PC-3 (cell line): ENCODE data around the gene BARX1. TPM values are rescaled to one million over a fixed set of nuclear protein-coding genes. Genes with fewer than 3 reads are reported as not detected.

Experiments used
- ATAC-seq: fragments of 200-7000 bp; cut with Tn5 transposase; 2 replicates; pipeline ENCODE4 v1.9.1; 2020; ENCODE audit warnings: mild to moderate bottlenecking, moderate library complexity
- BruUV-seq: library from RNA; stranded (reverse); fragments of 400-500 nt; replicated peaks from 2 replicates; lab custom pipeline; 2021; lab: Mats Ljungman, UMichigan
- CTCF ChIA-PET: fragments of 300-600 bp; sonication (Branson Sonifier 250); formaldehyde crosslinking; loops from one replicate; lab custom pipeline; 2022; ENCODE audit warnings: antibody characterized with exemption; lab: Charles Lee
- POLR2A ChIA-PET: fragments of 300-600 bp; sonication (Branson Sonifier 250); formaldehyde crosslinking; loops from one replicate; lab custom pipeline; 2022; ENCODE audit warnings: antibody characterized with exemption; ENCODE audit not compliant: unreplicated experiment; lab: Charles Lee
- DNase-seq: peaks from one replicate; pipeline ENCODE4 v3.0.0-alpha.2; 2015
- H2AFZ ChIP-seq: fragments of 300-600 bp; sonication (generic); 2 replicates; pipeline ENCODE4 v1.6.0; 2016; ENCODE audit warnings: antibody characterized with exemption, low read length
- H3F3A ChIP-seq: fragments of 300-600 bp; sonication (generic); one replicate; pipeline ENCODE4 v1.6.0; 2017; ENCODE audit warnings: antibody characterized with exemption, low read length, control low read depth, mild to moderate bottlenecking; ENCODE audit not compliant: unreplicated experiment
- H3K27ac ChIP-seq: fragments of 300-600 bp; sonication (generic); 2 replicates; pipeline ENCODE4 v1.5.1; 2016; ENCODE audit warnings: mild to moderate bottlenecking, low read length
- H3K27me3 ChIP-seq: fragments of 300-600 bp; sonication (generic); 2 replicates; pipeline ENCODE4 v1.6.1; 2016; ENCODE audit warnings: low read length, mixed read lengths
- H3K36me3 ChIP-seq: fragments of 300-600 bp; sonication (generic); 2 replicates; pipeline ENCODE4 v1.6.1; 2016; ENCODE audit warnings: low read depth, mixed run types, low read length, mixed read lengths
- H3K4me1 ChIP-seq: fragments of 300-600 bp; sonication (generic); 2 replicates; pipeline ENCODE4 v1.5.1; 2016; ENCODE audit warnings: low read length; ENCODE audit not compliant: insufficient read depth
- H3K4me2 ChIP-seq: fragments of 300-600 bp; sonication (generic); 2 replicates; pipeline ENCODE4 v1.6.0; 2016; ENCODE audit warnings: low read length
- H3K4me3 ChIP-seq: fragments of 300-600 bp; sonication (generic); 2 replicates; pipeline ENCODE4 v1.5.1; 2016; ENCODE audit warnings: mild to moderate bottlenecking, low read length, mixed read lengths
- H3K79me2 ChIP-seq: fragments of 300-600 bp; sonication (generic); 2 replicates; pipeline ENCODE4 v1.6.1; 2017; ENCODE audit warnings: low read length, mixed read lengths
- H3K9ac ChIP-seq: fragments of 300-600 bp; sonication (generic); 2 replicates; pipeline ENCODE4 v1.6.0; 2016; ENCODE audit warnings: mild to moderate bottlenecking, low read length
- H3K9me2 ChIP-seq: fragments of 300-600 bp; sonication (generic); replicated peaks from 2 replicates; pipeline ENCODE4 v1.6.1; 2016; ENCODE audit warnings: mixed run types, low read length, mixed read lengths
- H3K9me3 ChIP-seq: fragments of 300-600 bp; sonication (generic); 2 replicates; pipeline ENCODE4 v1.6.1; 2016; ENCODE audit warnings: low read length, mixed read lengths
- H4K20me1 ChIP-seq: fragments of 300-600 bp; sonication (generic); 2 replicates; pipeline ENCODE4 v1.6.1; 2016; ENCODE audit warnings: low read length, mixed read lengths
- CTCF ChIP-seq: fragments of 300-600 bp; sonication (generic); conservative IDR thresholded peaks from 2 replicates; pipeline ENCODE4 v1.5.1; 2017; ENCODE audit warnings: antibody characterized with exemption, low read depth, mild to moderate bottlenecking, low read length
- EZH2 ChIP-seq: fragments of 300-600 bp; sonication (generic); IDR thresholded peaks from one replicate; pipeline ENCODE4 v1.6.1; 2017; ENCODE audit warnings: antibody characterized with exemption, mild to moderate bottlenecking, low read length; ENCODE audit not compliant: unreplicated experiment
- EZH2phosphoT487 ChIP-seq: fragments of 300-600 bp; sonication (generic); IDR thresholded peaks from 2 replicates; pipeline ENCODE4 v1.6.1; 2018; ENCODE audit warnings: mild to moderate bottlenecking, antibody characterized with exemption, low read length, borderline replicate concordance
- intact Hi-C: fragments of 100-400 bp; cut with micrococcal nuclease; formaldehyde crosslinking; loops from 2 replicates; pipeline ENCODE4 v1.9.0; 2023
- total RNA-seq: library from RNA; depleted of rRNA; stranded (reverse); fragments of >200 nt; gene quantifications from 2 replicates; pipeline ENCODE4 v1.2.3, GENCODE V29; 2014

BARX1 gene
- total RNA-seq, 1 experiment from 2014 or later, result not detected

DNA sequence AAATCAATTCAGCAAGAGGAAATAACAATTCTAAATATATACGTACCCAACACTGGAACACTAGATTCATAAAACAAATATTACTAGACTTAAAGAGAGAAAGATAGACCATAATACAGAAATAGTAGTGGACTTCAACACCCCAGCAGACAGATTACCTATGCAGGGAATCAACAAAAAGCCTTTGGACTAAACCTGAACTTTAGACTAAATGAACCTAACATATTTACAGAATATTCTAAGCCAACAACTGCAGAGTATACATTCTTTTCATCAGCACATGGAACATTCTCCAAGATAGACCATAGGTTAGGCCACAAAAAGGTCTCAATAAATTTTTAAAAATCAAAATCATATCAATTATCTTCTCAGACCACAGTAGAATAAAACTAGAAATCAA is 32.9 kb upstream of the BARX1 start:
- POLR2A ChIA-PET, result no interaction called here
- Histone ChIP-seq H4K20me1 (no peaks in the 10 kb centered on the region), H3K4me1 (no peaks in the 10 kb centered on the region), H2AFZ (no peak overlapping the region), H3K27me3 (no peaks in the 10 kb centered on the region), H3K4me2 (no peak overlapping the region), H3K9me2 (no peaks in the 10 kb centered on the region), H3K79me2 (no peaks in the 10 kb centered on the region), H3K9me3 (no peaks in the 10 kb centered on the region), H3K4me3 (no peak overlapping the region), H3F3A (no peaks in the 10 kb centered on the region), H3K27ac (no peak overlapping the region), H3K9ac (no peak overlapping the region), H3K36me3 (no peaks in the 10 kb centered on the region)
- ATAC-seq, result no peak
- BruUV-seq, result no TSS peak
- intact Hi-C loops, result no loop called here
- no peak for DNase-seq
- no peak for TF ChIP-seq EZH2
- TF ChIP-seq EZH2phosphoT487, result no peak
- TF ChIP-seq CTCF, result no peak
- CTCF ChIA-PET, result no interaction called here

DNA sequence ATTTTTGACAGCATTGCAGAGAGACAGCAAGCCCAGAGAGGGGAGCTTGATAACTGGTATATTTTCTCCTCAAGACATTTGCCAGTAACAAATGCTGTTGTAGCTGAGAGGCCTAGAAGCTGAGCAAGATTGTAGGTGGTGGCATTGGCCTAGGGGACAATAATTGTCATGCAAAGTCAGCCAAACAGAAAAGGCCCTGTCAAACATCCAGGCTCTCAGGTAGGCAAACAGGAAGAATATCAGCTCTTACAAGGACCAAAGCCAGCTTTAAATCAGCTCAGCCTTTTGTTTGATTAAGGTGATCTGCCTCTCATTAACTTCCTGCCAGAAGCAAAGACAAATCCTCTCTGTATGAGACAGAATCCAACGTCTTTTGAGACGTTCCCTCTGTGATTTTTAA is 29.7 kb upstream of the BARX1 start:
- H3K4me2 ChIP-seq, result no peak overlapping the region
- H3K9me3 ChIP-seq, result no peaks in the 10 kb centered on the region
- no peaks in the 10 kb centered on the region for H3K27me3 ChIP-seq
- DNase-seq (no peak), ATAC-seq (no peak)
- no peak overlapping the region for H3K27ac ChIP-seq
- intact Hi-C loops, result no loop called here
- no peaks in the 10 kb centered on the region for H4K20me1 ChIP-seq
- no peaks in the 10 kb centered on the region for H3F3A ChIP-seq
- H3K4me1 ChIP-seq, result no peaks in the 10 kb centered on the region
- ChIA-PET CTCF (interaction anchor here (0.6 kb wide), 1 partner anchor 8 kb away, joined by 4 read pairs; no protein-coding TSS in a partner anchor), POLR2A (no interaction called here)
- H3K36me3 ChIP-seq, result no peaks in the 10 kb centered on the region
- H3K9me2 ChIP-seq, result no peaks in the 10 kb centered on the region
- no peak for TF ChIP-seq CTCF
- BruUV-seq, result no TSS peak
- H3K4me3 ChIP-seq, result no peak overlapping the region
- H2AFZ ChIP-seq, result no peak overlapping the region
- no peak overlapping the region for H3K9ac ChIP-seq
- H3K79me2 ChIP-seq, result no peaks in the 10 kb centered on the region

DNA sequence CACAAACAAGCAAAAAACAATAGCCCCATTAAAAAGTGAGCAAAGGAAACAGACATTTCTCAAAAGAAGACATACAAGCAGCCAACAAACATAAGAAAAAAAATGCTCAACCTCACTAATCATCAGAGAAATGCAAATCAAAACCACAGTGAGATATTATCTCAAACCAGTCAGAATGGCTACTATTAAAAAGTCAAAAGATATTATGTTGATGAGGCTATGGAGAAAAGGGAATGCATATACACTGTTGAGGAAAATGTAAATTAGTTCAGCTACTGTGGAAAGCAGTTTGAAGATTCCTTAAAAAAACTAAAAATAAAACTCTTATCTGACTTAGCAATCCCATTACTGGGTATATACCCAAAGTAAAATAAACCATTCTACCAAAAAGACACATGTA is 28.7 kb upstream of the BARX1 start:
- Histone ChIP-seq H2AFZ (no peak overlapping the region), H4K20me1 (no peaks in the 10 kb centered on the region), H3K27me3 (no peaks in the 10 kb centered on the region), H3K9me2 (no peaks in the 10 kb centered on the region), H3K27ac (no peak overlapping the region), H3K79me2 (no peaks in the 10 kb centered on the region), H3F3A (no peaks in the 10 kb centered on the region), H3K4me2 (no peak overlapping the region), H3K4me1 (no peaks in the 10 kb centered on the region), H3K9me3 (no peaks in the 10 kb centered on the region), H3K36me3 (no peaks in the 10 kb centered on the region), H3K9ac (no peak overlapping the region), H3K4me3 (no peak overlapping the region)
- DNase-seq, result no peak
- POLR2A ChIA-PET, result no interaction called here
- no TSS peak for BruUV-seq
- intact Hi-C loops, result no loop called here
- CTCF ChIA-PET, result no interaction called here
- no peak for TF ChIP-seq EZH2
- TF ChIP-seq CTCF, result no peak
- TF ChIP-seq EZH2phosphoT487, result no peak
- no peak for ATAC-seq
